Measurements from ENCODE around the gene IL1RAPL1. TPM values are rescaled to one million over a fixed set of nuclear protein-coding genes. Genes with fewer than 3 reads are reported as not detected.
"Not testable (repeated sequence)": the region's sequence is repeated elsewhere in the genome, so short reads cannot be mapped to it uniquely, and the experiment has no call there.

Gene IL1RAPL1
- total RNA-seq, 2 experiments from 2014 or later, result not detected

DNA sequence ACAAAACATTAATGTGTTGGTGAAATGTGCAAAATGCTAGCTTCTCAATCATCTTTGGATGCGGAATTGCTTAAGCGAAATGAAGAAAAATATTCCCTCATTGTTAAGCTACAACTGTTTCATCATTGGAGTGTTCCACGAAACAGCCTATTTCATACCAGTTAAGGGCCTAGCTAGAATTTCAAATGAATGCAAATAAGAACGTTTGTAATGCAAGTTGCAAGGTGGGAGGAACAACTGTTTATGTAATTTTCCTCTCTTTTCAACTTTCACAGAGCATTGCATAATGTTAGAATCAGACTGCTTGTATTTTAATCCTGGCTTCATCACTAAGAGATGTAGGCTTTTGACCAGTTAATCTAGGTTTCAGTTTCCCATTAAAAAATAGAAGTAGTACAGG, 480.1 kb downstream of the IL1RAPL1 start:
- Mint-ChIP-seq H3K36me3 (no peaks in the 10 kb centered on the region), H3K27me3 (no peaks in the 10 kb centered on the region), H3K27ac (no peak overlapping the region), H3K4me1 (no peaks in the 10 kb centered on the region), H3K9me3 (ENCODE audit: low read depth) (peaks cover 9% of the 10 kb centered on the region), H3K4me3 (no peak overlapping the region)
- no peak for DNase-seq
- CTCF ChIA-PET, result no interaction called here
- ATAC-seq, result no peak

DNA sequence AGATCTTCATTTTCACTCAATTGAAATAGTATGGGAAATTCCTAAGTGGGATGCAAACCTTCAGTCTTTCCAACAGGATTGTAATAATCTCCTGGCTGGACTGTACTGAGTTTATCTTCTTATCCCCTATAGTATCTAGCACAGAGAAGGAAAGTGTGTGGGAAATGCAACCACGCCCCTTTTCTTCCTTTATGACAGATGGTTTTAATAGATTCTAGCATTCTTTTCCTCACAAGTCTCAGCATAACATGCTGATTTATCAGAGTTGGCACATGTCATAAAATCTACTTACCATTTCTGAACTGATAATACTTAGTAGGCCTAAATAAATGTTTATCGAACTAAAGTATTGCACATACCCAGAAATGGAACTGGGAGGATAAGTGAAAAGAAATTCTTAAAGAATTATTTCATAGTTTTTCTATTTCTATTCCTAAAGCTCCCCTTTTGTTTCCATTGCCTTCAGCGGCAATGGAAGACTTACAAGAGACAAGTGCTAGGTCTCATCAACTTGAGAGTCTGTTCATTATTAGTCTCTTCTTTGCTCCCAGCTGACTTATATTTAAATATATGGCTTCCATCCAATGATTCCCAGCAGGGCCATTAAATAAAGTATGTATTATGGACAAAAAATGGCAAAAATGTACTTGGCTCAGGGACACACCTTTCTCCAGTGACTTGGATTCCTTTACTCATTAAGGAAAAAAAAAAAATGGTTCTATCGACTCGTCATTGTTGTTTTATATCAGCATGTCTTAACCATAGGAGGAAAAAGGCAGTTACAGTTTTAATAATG, 484.5 kb downstream of the IL1RAPL1 start:
- CTCF ChIA-PET, result no interaction called here
- Mint-ChIP-seq H3K4me3 (no peak overlapping the region), H3K27me3 (no peaks in the 10 kb centered on the region), H3K9me3 (ENCODE audit: low read depth) (peaks cover 6% of the 10 kb centered on the region), H3K4me1 (no peaks in the 10 kb centered on the region), H3K36me3 (no peaks in the 10 kb centered on the region), H3K27ac (no peak overlapping the region)
- ATAC-seq (no peak), DNase-seq (no peak)

- CTCF ChIA-PET, result no interaction called here
- Mint-ChIP-seq H3K36me3 (no peaks in the 10 kb centered on the region), H3K4me3 (no peak overlapping the region), H3K27me3 (no peaks in the 10 kb centered on the region), H3K4me1 (no peaks in the 10 kb centered on the region), H3K27ac (no peak overlapping the region), H3K9me3 (ENCODE audit: low read depth) (peaks cover 8% of the 10 kb centered on the region)
- ATAC-seq (no peak), DNase-seq (no peak)
Measured at GRCh38 chrX:29082558-29082957, 495.3 kb downstream of the IL1RAPL1 start.

DNA sequence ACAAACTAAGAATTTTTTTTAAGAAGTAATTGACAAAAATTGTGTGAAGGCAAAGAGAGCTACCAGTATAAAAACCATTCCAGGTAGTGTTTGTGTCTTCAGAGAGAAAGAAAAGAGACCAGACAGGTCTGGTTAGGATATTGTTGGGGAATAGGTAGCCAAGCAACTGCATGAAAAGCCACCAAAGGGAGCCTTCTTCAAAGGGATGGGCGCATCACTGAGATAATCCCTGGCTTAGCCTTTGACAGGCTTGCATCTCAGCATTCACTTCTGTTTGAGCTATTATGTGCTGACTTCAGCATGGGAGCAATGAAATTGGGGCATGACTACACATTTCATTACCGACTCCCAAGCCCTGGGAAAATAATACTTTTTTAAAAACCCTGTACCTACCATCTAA, 496.6 kb downstream of the IL1RAPL1 start:
- Mint-ChIP-seq H3K9me3 (ENCODE audit: low read depth) (peaks cover 5% of the 10 kb centered on the region), H3K4me1 (no peaks in the 10 kb centered on the region), H3K27me3 (no peaks in the 10 kb centered on the region), H3K36me3 (no peaks in the 10 kb centered on the region), H3K4me3 (no peak overlapping the region), H3K27ac (no peak overlapping the region)
- CTCF ChIA-PET, result no interaction called here
- ATAC-seq, result no peak
- DNase-seq, result no peak

DNA sequence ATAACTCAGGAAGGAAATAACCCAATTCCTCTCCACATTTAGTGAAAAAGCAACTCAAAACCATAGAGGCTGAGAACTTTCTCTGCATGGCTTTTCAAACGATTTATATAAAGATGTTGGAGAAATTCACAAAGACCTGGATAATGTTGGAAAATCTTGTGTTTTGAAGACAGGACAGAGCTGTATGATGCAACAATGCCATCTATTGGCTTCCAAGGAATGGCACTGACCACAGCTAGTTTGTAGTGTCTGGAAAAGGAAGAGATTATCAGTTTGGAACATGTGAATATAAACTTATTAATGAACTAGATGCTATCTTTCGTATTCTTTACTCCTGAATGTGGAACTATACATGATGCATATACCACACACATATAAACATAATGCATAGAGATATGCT, 503.6 kb downstream of the IL1RAPL1 start:
- no peak for ATAC-seq
- no peaks in the 10 kb centered on the region for H3K36me3 Mint-ChIP-seq
- CTCF ChIA-PET, result no interaction called here
- no peak overlapping the region for H3K4me3 Mint-ChIP-seq
- no peak overlapping the region for H3K27ac Mint-ChIP-seq
- H3K4me1 Mint-ChIP-seq, result no peaks in the 10 kb centered on the region
- no peaks in the 10 kb centered on the region for H3K27me3 Mint-ChIP-seq
- H3K9me3 Mint-ChIP-seq (ENCODE audit: low read depth), result peaks cover 2% of the 10 kb centered on the region
- no peak for DNase-seq

- Mint-ChIP-seq H3K27me3 (no peaks in the 10 kb centered on the region), H3K9me3 (ENCODE audit: low read depth) (no peaks in the 10 kb centered on the region), H3K4me3 (no peak overlapping the region), H3K4me1 (no peaks in the 10 kb centered on the region), H3K36me3 (no peaks in the 10 kb centered on the region), H3K27ac (no peak overlapping the region)
- no peak for DNase-seq
- no peak for ATAC-seq
- CTCF ChIA-PET, result no interaction called here
Measured at GRCh38 chrX:29107231-29107630, 520.0 kb downstream of the IL1RAPL1 start.

GRCh38 chrX:29110041-29110440, 522.8 kb downstream of the IL1RAPL1 start:
- H3K27me3 Mint-ChIP-seq, result no peaks in the 10 kb centered on the region
- H3K9me3 Mint-ChIP-seq (ENCODE audit: low read depth), result no peaks in the 10 kb centered on the region
- CTCF ChIA-PET, result no interaction called here
- no peak overlapping the region for H3K4me3 Mint-ChIP-seq
- no peaks in the 10 kb centered on the region for H3K36me3 Mint-ChIP-seq
- H3K4me1 Mint-ChIP-seq, result no peaks in the 10 kb centered on the region
- no peak for DNase-seq
- no peak overlapping the region for H3K27ac Mint-ChIP-seq
- ATAC-seq, result no peak

DNA sequence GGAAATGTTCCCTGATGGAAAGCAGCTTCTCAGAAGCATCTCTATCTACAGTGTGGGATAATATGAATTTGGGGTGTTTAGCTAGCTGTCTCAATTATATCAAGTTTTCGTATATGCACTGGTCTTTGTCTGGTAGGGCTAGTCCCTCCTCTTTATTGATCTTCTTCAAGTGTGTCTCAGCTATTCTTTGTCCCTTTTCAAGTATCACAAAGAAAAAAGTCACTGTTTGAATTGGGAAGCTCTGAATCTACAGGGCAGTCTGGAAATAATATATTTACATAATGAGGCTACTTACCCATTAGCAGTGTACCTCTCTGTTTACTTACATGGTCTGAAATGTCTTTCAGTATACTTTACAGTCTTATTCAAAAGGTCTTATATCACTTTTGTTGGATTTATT, 526.0 kb downstream of the IL1RAPL1 start:
- Mint-ChIP-seq H3K27me3 (no peaks in the 10 kb centered on the region), H3K27ac (no peak overlapping the region), H3K4me1 (no peaks in the 10 kb centered on the region), H3K36me3 (no peaks in the 10 kb centered on the region), H3K4me3 (no peak overlapping the region), H3K9me3 (ENCODE audit: low read depth) (no peaks in the 10 kb centered on the region)
- no peak for ATAC-seq
- CTCF ChIA-PET, result no interaction called here
- no peak for DNase-seq

- H3K9me3 Mint-ChIP-seq (ENCODE audit: low read depth); H3K27ac Mint-ChIP-seq; DNase-seq; H3K4me3 Mint-ChIP-seq; ATAC-seq; H3K4me1 Mint-ChIP-seq; H3K36me3 Mint-ChIP-seq; H3K27me3 Mint-ChIP-seq; CTCF ChIA-PET: not testable (repeated sequence)
Measured at GRCh38 chrX:29122817-29123216, 535.6 kb downstream of the IL1RAPL1 start.

DNA sequence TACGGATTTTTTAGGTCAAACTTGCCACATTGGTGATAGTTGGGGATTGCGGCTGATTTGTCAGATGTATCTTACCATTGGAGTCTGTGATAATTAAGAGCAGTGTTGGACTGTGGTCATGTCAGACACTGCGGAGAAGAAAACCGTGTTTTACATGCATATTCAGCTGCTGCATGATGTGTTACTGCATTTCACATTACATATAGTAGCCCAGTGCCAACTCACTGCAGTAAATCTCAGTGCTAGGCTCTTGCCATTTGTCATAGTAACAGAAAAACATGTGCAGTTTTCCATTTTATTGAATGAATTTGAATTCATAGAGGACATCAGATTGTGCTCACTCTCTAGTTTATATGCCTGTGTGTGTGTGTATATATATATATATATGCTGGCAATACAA, 543.7 kb downstream of the IL1RAPL1 start:
- CTCF ChIA-PET, result no interaction called here
- DNase-seq, result no peak
- H3K27me3 Mint-ChIP-seq, result no peaks in the 10 kb centered on the region

DNA sequence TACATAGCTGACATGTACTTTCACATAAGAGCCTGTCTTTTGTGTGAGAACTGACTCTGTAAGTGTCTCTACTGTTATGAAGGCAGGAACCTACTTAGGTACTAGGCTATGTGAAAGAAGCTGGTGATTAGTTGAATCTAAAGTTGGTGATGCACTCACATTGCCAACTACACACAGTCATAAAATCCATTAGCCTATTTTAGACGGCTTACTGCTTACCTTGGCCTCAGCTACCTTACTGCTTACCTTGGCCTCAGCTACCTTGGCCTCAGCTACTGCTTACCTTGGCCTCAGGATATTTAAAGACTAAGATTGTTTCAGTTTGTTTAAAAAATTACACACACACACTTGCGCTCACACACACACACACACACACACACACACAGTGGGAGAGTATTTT, 549.7 kb downstream of the IL1RAPL1 start:
- Mint-ChIP-seq H3K4me3 (no peak overlapping the region), H3K27me3 (no peaks in the 10 kb centered on the region), H3K9me3 (ENCODE audit: low read depth) (no peaks in the 10 kb centered on the region), H3K27ac (no peak overlapping the region), H3K4me1 (no peaks in the 10 kb centered on the region), H3K36me3 (no peaks in the 10 kb centered on the region)
- DNase-seq (no peak), ATAC-seq (no peak)
- CTCF ChIA-PET, result no interaction called here

More for the DNA sequence above, 543.7 kb downstream of the IL1RAPL1 start:
- no peak overlapping the region for H3K27ac Mint-ChIP-seq
- H3K4me3 Mint-ChIP-seq, result no peak overlapping the region
- no peak for ATAC-seq
- no peaks in the 10 kb centered on the region for H3K36me3 Mint-ChIP-seq
- H3K9me3 Mint-ChIP-seq (ENCODE audit: low read depth), result no peaks in the 10 kb centered on the region
- no peaks in the 10 kb centered on the region for H3K4me1 Mint-ChIP-seq

DNA sequence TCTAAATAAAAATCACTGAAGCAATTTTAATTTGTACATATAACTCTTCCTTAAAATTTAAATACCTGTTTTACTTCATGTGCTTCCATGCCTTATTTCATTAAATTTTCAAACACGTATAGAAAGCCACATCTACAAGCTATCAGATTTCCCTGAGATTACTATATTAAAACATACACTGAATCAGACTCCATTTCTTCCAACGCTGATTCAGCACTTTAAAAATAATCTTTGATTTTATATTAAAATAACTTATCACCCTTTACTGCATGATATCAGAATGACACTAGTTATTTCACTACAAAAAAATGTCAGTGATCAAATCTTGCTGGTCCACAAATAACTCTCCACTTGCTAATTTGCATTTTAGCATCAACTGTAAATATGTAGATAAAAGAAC, 550.8 kb downstream of the IL1RAPL1 start:
- no peak overlapping the region for H3K27ac Mint-ChIP-seq
- no peak for DNase-seq
- CTCF ChIA-PET, result no interaction called here
- ATAC-seq, result no peak
- H3K4me3 Mint-ChIP-seq, result no peak overlapping the region
- H3K4me1 Mint-ChIP-seq, result no peaks in the 10 kb centered on the region
- no peaks in the 10 kb centered on the region for H3K27me3 Mint-ChIP-seq
- H3K36me3 Mint-ChIP-seq, result no peaks in the 10 kb centered on the region
- no peaks in the 10 kb centered on the region for H3K9me3 Mint-ChIP-seq (ENCODE audit: low read depth)

- Mint-ChIP-seq H3K4me1 (no peaks in the 10 kb centered on the region), H3K27me3 (no peaks in the 10 kb centered on the region), H3K36me3 (no peaks in the 10 kb centered on the region), H3K27ac (no peak overlapping the region), H3K9me3 (ENCODE audit: low read depth) (peaks cover 2% of the 10 kb centered on the region), H3K4me3 (no peak overlapping the region)
- no peak for ATAC-seq
- no peak for DNase-seq
- CTCF ChIA-PET, result no interaction called here
Measured at GRCh38 chrX:29143356-29143755, 556.1 kb downstream of the IL1RAPL1 start.

GRCh38 chrX:29143756-29144155, 556.5 kb downstream of the IL1RAPL1 start:
- CTCF ChIA-PET, result interaction anchor here (0.7 kb wide), 1 partner anchor 443 kb away, joined by 3 read pairs; no protein-coding TSS in a partner anchor
- Mint-ChIP-seq H3K4me1 (no peaks in the 10 kb centered on the region), H3K36me3 (no peaks in the 10 kb centered on the region), H3K27me3 (no peaks in the 10 kb centered on the region), H3K27ac (no peak overlapping the region), H3K4me3 (no peak overlapping the region), H3K9me3 (ENCODE audit: low read depth) (peaks cover 2% of the 10 kb centered on the region)
- no peak for DNase-seq
- no peak for ATAC-seq

DNA sequence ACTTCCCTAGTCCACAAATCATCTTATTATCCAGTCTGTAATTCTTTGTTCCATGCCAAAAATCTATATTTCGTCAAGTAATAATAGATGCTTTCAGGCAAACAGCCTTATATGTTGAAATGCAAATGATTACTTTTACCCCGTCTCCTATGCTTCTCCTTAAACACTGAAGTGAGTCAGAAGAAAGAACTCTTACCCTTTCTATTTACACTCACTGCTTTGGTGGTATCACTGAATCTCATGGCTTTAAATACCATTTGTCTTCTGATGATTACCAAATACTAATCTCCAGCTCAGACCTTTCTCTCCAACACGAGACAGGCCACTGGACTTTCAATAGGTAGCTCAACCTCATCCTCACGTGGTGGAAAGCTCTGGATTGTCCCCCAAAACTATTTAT, 558.1 kb downstream of the IL1RAPL1 start:
- CTCF ChIA-PET, result no interaction called here
- Mint-ChIP-seq H3K27me3 (no peaks in the 10 kb centered on the region), H3K36me3 (no peaks in the 10 kb centered on the region), H3K27ac (no peak overlapping the region), H3K4me1 (no peaks in the 10 kb centered on the region), H3K9me3 (ENCODE audit: low read depth) (peaks cover 2% of the 10 kb centered on the region), H3K4me3 (no peak overlapping the region)
- no peak for ATAC-seq
- DNase-seq, result no peak

Data from activated CD8-positive, alpha-beta memory T cell treated with anti-CD3 and anti-CD28 coated beads, Interleukin-2, amount 10 ng/mL, durations not matched to agents 7 days and 5 days (primary cell).